ENCODE data around the gene EME1.

DNA sequence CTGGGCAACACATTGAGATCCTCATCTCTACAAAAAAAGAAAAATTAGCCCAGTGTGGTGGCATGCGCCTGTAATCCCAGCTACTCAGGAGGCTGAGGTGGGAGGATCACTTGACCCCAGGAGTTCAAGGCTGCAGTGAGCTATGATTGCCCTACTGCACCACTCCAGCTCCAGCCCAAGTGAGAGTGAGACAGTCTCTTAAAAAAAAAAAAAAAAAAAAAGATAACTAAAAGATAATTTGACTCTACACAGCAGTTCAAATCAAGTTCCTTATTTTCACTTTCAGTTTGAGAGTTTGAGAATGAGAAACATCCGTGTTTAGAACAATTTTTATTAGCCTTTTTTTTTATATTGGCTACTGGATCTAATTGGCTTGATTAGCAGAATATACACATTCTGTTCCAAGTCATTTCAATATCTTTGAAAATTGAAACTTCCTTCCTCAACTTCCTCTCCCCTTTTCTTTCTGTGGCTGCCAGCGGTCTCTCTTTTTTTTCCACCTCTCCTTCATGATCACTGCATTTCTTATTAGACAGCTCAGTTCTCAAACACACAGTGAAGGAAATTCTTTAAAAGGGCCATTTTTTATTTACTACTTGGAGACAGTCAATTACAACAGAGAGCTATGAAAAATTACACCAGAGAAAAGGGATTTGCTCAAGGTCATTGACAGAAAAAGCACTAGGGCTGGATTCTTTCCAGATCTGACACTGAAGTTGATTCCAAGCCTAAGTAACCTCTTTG, 48.5 kb downstream of the EME1 start:
- no peak for TF ChIP-seq POLR2A (IDR thresholded peaks at IDR 0.05)
- TF ChIP-seq, protein P1, sequence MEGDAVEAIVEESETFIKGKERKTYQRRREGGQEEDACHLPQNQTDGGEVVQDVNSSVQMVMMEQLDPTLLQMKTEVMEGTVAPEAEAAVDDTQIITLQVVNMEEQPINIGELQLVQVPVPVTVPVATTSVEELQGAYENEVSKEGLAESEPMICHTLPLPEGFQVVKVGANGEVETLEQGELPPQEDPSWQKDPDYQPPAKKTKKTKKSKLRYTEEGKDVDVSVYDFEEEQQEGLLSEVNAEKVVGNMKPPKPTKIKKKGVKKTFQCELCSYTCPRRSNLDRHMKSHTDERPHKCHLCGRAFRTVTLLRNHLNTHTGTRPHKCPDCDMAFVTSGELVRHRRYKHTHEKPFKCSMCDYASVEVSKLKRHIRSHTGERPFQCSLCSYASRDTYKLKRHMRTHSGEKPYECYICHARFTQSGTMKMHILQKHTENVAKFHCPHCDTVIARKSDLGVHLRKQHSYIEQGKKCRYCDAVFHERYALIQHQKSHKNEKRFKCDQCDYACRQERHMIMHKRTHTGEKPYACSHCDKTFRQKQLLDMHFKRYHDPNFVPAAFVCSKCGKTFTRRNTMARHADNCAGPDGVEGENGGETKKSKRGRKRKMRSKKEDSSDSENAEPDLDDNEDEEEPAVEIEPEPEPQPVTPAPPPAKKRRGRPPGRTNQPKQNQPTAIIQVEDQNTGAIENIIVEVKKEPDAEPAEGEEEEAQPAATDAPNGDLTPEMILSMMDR (IDR thresholded peaks at IDR 0.05): no peak

Measured in lower leg skin (tissue), 3 donors.